PC-9 (cell line): Measurements from ENCODE around the gene CSRNP2.

Experiments used
- CTCF ChIP-seq: fragments of 200-600 bp; sonication (generic); conservative IDR thresholded peaks from 2 replicates; pipeline ENCODE4 v1.6.1; 2017; ENCODE audit warnings: mixed run types, antibody characterized with exemption, mild to moderate bottlenecking, moderate library complexity
- EZH2 ChIP-seq: fragments of 200-600 bp; sonication (generic); IDR thresholded peaks from 2 replicates; pipeline ENCODE4 v1.8.0; 2017; ENCODE audit warnings: antibody characterized with exemption, low read depth

GRCh38 chr12:51098611-51099010 lies 15.2 kb upstream of the CSRNP2 start:
- no peak for TF ChIP-seq CTCF
- TF ChIP-seq EZH2: no peak
